ENCODE measurements around the gene NLGN1. TPM values are rescaled to one million over a fixed set of nuclear protein-coding genes. Genes with fewer than 3 reads are reported as not detected.

Gene NLGN1
- total and polyA plus RNA-seq, 2 of the 8 experiments (the other 6 are each of a cell fraction or from before 2014, with no cell fraction given) = 7.8 to 14.8 TPM

DNA sequence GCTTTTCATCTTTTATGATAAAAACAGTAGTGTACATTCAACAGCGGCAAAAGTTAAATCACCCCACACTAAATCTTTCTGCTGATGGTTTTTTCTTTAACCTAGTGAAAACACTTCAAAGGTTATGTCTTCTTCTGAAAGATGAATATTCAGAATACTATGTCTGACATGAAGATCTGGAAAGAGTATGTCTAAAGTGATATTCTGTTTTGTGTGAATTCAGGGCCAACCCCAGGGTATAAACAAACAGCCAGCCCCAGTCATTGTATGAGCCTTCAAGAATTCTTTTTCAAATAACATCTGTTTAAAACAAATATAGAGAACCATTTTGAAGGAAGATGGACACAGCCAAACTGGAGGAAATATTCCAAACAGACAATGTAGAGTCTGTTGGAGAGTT lies 880.5 kb downstream of the NLGN1 start (continued):
- no peak for TF ChIP-seq CHD7 (IDR thresholded peaks at IDR 0.05; ENCODE audit: insufficient replicate concordance, low read length)
- TF ChIP-seq MAFK (IDR thresholded peaks at IDR 0.05; ENCODE audit: low read depth, low read length) = no peak
- TF ChIP-seq KDM5A (IDR thresholded peaks at IDR 0.05; ENCODE audit: low read length) = no peak
- no peak for TF ChIP-seq HDAC2 (IDR thresholded peaks at IDR 0.05; ENCODE audit: borderline replicate concordance in 1 of 2, low read depth in 2 of 2, low read length in 2 of 2)
- no peak for TF ChIP-seq CTBP2 (IDR thresholded peaks at IDR 0.05; ENCODE audit: borderline replicate concordance, insufficient read depth, insufficient read length, low read length)
- no peak for TF ChIP-seq JUND (IDR thresholded peaks at IDR 0.05; ENCODE audit: low read length)
- no peak for TF ChIP-seq BACH1 (IDR thresholded peaks at IDR 0.05; ENCODE audit: low read length)
- no peak for TF ChIP-seq EZH2 (IDR thresholded peaks at IDR 0.05; ENCODE audit: low read depth, low read length, severe bottlenecking)
- no peak for TF ChIP-seq SIN3A (conservative IDR thresholded peaks at IDR 0.05 in 1 of 2, IDR thresholded peaks at IDR 0.05 in 1 of 2; ENCODE audit: low read depth in 1 of 2, low read length in 2 of 2)
- no peak for TF ChIP-seq YY1 (IDR thresholded peaks at IDR 0.05; ENCODE audit: low read depth, low read length)
